H1 (cell line): ENCODE results near the gene TOP3A. TPM values are rescaled to one million over a fixed set of nuclear protein-coding genes. Genes with fewer than 3 reads are reported as not detected.
A peak's percentile ranks its signal among the peaks of the same experiment; 100 is the strongest.

Experiments used
- CTCF ChIA-PET: fragments of 300-600 bp; sonication (Branson Sonifier 250); formaldehyde crosslinking; loops from one replicate; lab custom pipeline; 2021; ENCODE audit not compliant: partially characterized antibody; lab: Charles Lee
- POLR2A ChIA-PET: fragments of 300-600 bp; sonication (Branson Sonifier 250); formaldehyde crosslinking; loops from one replicate; lab custom pipeline; 2021; ENCODE audit warnings: inconsistent platforms; ENCODE audit not compliant: partially characterized antibody; lab: Charles Lee
- DNase-seq, 2 experiments: peaks; one replicate each; pipeline versions ENCODE4 v3.0.0 to v3.0.0-alpha.2; 2010 to 2022; ENCODE audit warnings: low spot score in 2 of 2, low read depth in 1 of 2, mixed read lengths in 1 of 2
- FAIRE-seq: peaks from 2 replicates; lab custom pipeline; 2011; peaks lifted over from hg19 to GRCh38; lab: Jason Lieb, UNC
- H2AFZ ChIP-seq: 2 replicates; pipeline ENCODE4 v1.8.1; 2012; ENCODE audit warnings: low read length, inconsistent platforms
- H2AK5ac ChIP-seq: 2 replicates; pipeline ENCODE4 v1.6.1; 2013; ENCODE audit warnings: low read depth, low read length
- H2BK120ac ChIP-seq: replicated peaks from 2 replicates; pipeline ENCODE3; 2013; ENCODE audit warnings: low read depth, low read length, inconsistent platforms
- H2BK12ac ChIP-seq: 2 replicates; pipeline ENCODE4 v1.6.1; 2013; ENCODE audit warnings: low read depth, low read length
- H2BK15ac ChIP-seq: 2 replicates; pipeline ENCODE4 v1.6.1; 2013; ENCODE audit warnings: low read length
- H2BK20ac ChIP-seq: 2 replicates; pipeline ENCODE4 v1.6.1; 2013; ENCODE audit warnings: low read length
- H2BK5ac ChIP-seq: 2 replicates; pipeline ENCODE4 v1.6.1; 2013; ENCODE audit warnings: low read depth, low read length
- H3K14ac ChIP-seq: 2 replicates; pipeline ENCODE4 v1.6.1; 2013; ENCODE audit warnings: inconsistent platforms; ENCODE audit not compliant: insufficient read length
- H3K18ac ChIP-seq: 2 replicates; pipeline ENCODE4 v1.6.1; 2013; ENCODE audit warnings: low read length; ENCODE audit errors: extremely low read depth
- H3K23ac ChIP-seq: 2 replicates; pipeline ENCODE4 v1.6.1; 2013; ENCODE audit warnings: inconsistent platforms; ENCODE audit not compliant: insufficient read length
- H3K23me2 ChIP-seq: 2 replicates; pipeline ENCODE4 v1.6.1; 2013; ENCODE audit warnings: low read depth, low read length
- H3K27ac ChIP-seq: 2 replicates; pipeline ENCODE4 v1.6.1; 2011; ENCODE audit warnings: low read depth, low read length, inconsistent platforms
- H3K27me3 ChIP-seq, 4 experiments: replicated peaks in 1 of 4; 1 replicate in 1 of 4; 2 replicates in 3 of 4; pipeline versions ENCODE4 v1.6.1 to v1.8.1; 2011 to 2013; ENCODE audit warnings: low read length in 3 of 4, mild to moderate bottlenecking in 3 of 4, inconsistent platforms in 2 of 4, mixed read lengths in 2 of 4, moderate library complexity in 1 of 4; ENCODE audit not compliant: control insufficient read depth in 3 of 4, insufficient read depth in 3 of 4; ENCODE audit errors: extremely low read depth in 1 of 4
- H3K36me3 ChIP-seq, 4 experiments: 2 replicates each; pipeline versions ENCODE4 v1.6.1 to v1.8.1; 2011 to 2013; ENCODE audit warnings: mild to moderate bottlenecking in 4 of 4, low read length in 3 of 4, moderate library complexity in 2 of 4, control low read depth in 1 of 4, inconsistent platforms in 1 of 4; ENCODE audit not compliant: insufficient read depth in 4 of 4, control insufficient read depth in 2 of 4
- H3K4ac ChIP-seq: replicated peaks from 2 replicates; pipeline ENCODE3; 2013; ENCODE audit warnings: low read length, low read depth, mixed read lengths, inconsistent platforms; ENCODE audit not compliant: insufficient read length
- H3K4me1 ChIP-seq, 4 experiments: replicated peaks in 1 of 4; 1 replicate in 1 of 4; 2 replicates in 3 of 4; pipeline versions ENCODE4 v1.6.1 to v1.8.1; 2011 to 2013; ENCODE audit warnings: low read length in 3 of 4, inconsistent platforms in 2 of 4, mixed read lengths in 1 of 4; ENCODE audit not compliant: insufficient read depth in 4 of 4, control insufficient read depth in 3 of 4
- H3K4me2 ChIP-seq, 2 experiments: 2 replicates each; pipeline versions ENCODE4 v1.6.1 to v1.8.1; 2011 to 2013; ENCODE audit warnings: low read depth in 2 of 2, low read length in 2 of 2, control low read depth in 1 of 2, inconsistent platforms in 1 of 2, mild to moderate bottlenecking in 1 of 2; ENCODE audit not compliant: insufficient read depth in 1 of 2
- H3K4me3 ChIP-seq, 4 experiments: fragments of 200-600, 300-600 bp in 1 of 4; sonication (generic), shearing (Covaris generic), sonication (Bioruptor Twin) in 1 of 4; 2 replicates each; pipeline versions ENCODE4 v1.5.1 to v1.8.1; 2011 to 2016; ENCODE audit warnings: low read length in 4 of 4, low read depth in 3 of 4, control low read depth in 2 of 4, inconsistent platforms in 2 of 4, mild to moderate bottlenecking in 2 of 4, mixed read lengths in 1 of 4, moderate library complexity in 1 of 4; ENCODE audit not compliant: insufficient read depth in 2 of 4; ENCODE audit errors: extremely low read depth in 1 of 4
- H3K56ac ChIP-seq: replicated peaks from 2 replicates; pipeline ENCODE3; 2013; ENCODE audit warnings: low read depth, mild to moderate bottlenecking, mixed read lengths, low read length, inconsistent platforms; ENCODE audit not compliant: insufficient read length
- H3K79me1 ChIP-seq: 2 replicates; pipeline ENCODE4 v1.6.1; 2013; ENCODE audit warnings: low read depth, low read length, control low read depth
- H3K79me2 ChIP-seq, 2 experiments: 2 replicates each; pipeline versions ENCODE4 v1.6.1 to v1.8.1; 2012 to 2013; ENCODE audit warnings: low read length in 2 of 2, mild to moderate bottlenecking in 2 of 2, inconsistent platforms in 1 of 2; ENCODE audit not compliant: insufficient read depth in 2 of 2, control insufficient read depth in 1 of 2
- H3K9ac ChIP-seq, 4 experiments: replicated peaks in 1 of 4; 1 replicate in 1 of 4; 2 replicates in 3 of 4; pipeline versions ENCODE4 v1.6.1 to v1.8.1; 2011 to 2013; ENCODE audit warnings: low read depth in 3 of 4, low read length in 3 of 4, control low read depth in 2 of 4, mild to moderate bottlenecking in 2 of 4, moderate library complexity in 2 of 4, inconsistent platforms in 1 of 4; ENCODE audit errors: extremely low read depth in 1 of 4
- H3K9me3 ChIP-seq, 2 experiments: 2 replicates each; pipeline versions ENCODE4 v1.6.1 to v1.8.1; 2012 to 2013; ENCODE audit warnings: mild to moderate bottlenecking in 2 of 2, moderate library complexity in 2 of 2, control low read depth in 1 of 2, inconsistent platforms in 1 of 2, low read depth in 1 of 2, low read length in 1 of 2, mixed read lengths in 1 of 2; ENCODE audit not compliant: insufficient read depth in 2 of 2
- H4K20me1 ChIP-seq, 2 experiments: replicated peaks in 1 of 2; 2 replicates each; pipeline versions ENCODE3 to v1.8.1; 2011 to 2013; ENCODE audit warnings: inconsistent platforms in 2 of 2, low read length in 2 of 2, mild to moderate bottlenecking in 1 of 2; ENCODE audit not compliant: insufficient read depth in 2 of 2, control insufficient read depth in 1 of 2
- H4K5ac ChIP-seq: 2 replicates; pipeline ENCODE4 v1.6.1; 2013; ENCODE audit warnings: low read length, low read depth, mixed read lengths, inconsistent platforms; ENCODE audit not compliant: insufficient read length
- H4K8ac ChIP-seq: 2 replicates; pipeline ENCODE4 v1.8.0; 2013; ENCODE audit warnings: mild to moderate bottlenecking, moderate library complexity, low read length, inconsistent platforms; ENCODE audit not compliant: insufficient read depth; ENCODE audit errors: extremely low read depth
- H4K91ac ChIP-seq: replicated peaks from 2 replicates; pipeline ENCODE3; 2013; ENCODE audit warnings: low read length, mixed read lengths, inconsistent platforms; ENCODE audit not compliant: insufficient read length
- CBX5 ChIP-seq: fragments of 300-800, 300-1000 bp; sonication (generic); IDR thresholded peaks from 2 replicates; pipeline ENCODE4 v1.7.1; 2016; ENCODE audit warnings: antibody characterized with exemption, low read length, low read depth
- CTBP2 ChIP-seq: IDR thresholded peaks from 2 replicates; pipeline ENCODE4 v1.7.0; 2011; ENCODE audit warnings: borderline replicate concordance, mild to moderate bottlenecking, moderate library complexity, mixed read lengths, low read length; ENCODE audit not compliant: insufficient read depth, insufficient read length
- EGR1 ChIP-seq: IDR thresholded peaks from 2 replicates; pipeline ENCODE4 v1.6.1; 2011; ENCODE audit warnings: low read depth, low read length, borderline replicate concordance
- EP300 ChIP-seq, 2 experiments: IDR thresholded peaks; 1 replicate in 1 of 2; 2 replicates in 1 of 2; pipeline ENCODE4 v1.6.1; 2011 to 2012; ENCODE audit warnings: low read depth in 2 of 2, low read length in 2 of 2, mild to moderate bottlenecking in 2 of 2, borderline replicate concordance in 1 of 2, inconsistent platforms in 1 of 2, moderate library complexity in 1 of 2
- EZH2 ChIP-seq: fragments of 200-600 bp; sonication (generic); IDR thresholded peaks from 2 replicates; pipeline ENCODE4 v1.7.1; 2012; ENCODE audit warnings: low read depth, mild to moderate bottlenecking, moderate library complexity, low read length, inconsistent platforms; ENCODE audit not compliant: severe bottlenecking
- JUND ChIP-seq: IDR thresholded peaks from 2 replicates; pipeline ENCODE4 v1.6.1; 2011; ENCODE audit warnings: mild to moderate bottlenecking, improper control_type of control experiment, low read length
- POLR2AphosphoS5 ChIP-seq: IDR thresholded peaks from 2 replicates; pipeline ENCODE4 v1.6.1; 2011; ENCODE audit warnings: low read depth, low read length
- POU5F1 ChIP-seq: IDR thresholded peaks from 2 replicates; pipeline ENCODE4 v1.6.1; 2011; ENCODE audit warnings: low read depth, mild to moderate bottlenecking, low read length, moderate library complexity
- SP1 ChIP-seq: IDR thresholded peaks from 2 replicates; pipeline ENCODE4 v1.6.1; 2011; ENCODE audit warnings: low read depth, low read length
- SUZ12 ChIP-seq: fragments of 200-600 bp; sonication (generic); IDR thresholded peaks from 2 replicates; pipeline ENCODE4 v1.6.1; 2012; ENCODE audit warnings: mild to moderate bottlenecking, inconsistent platforms, low read length, moderate library complexity, mixed read lengths
- WGBS, 2 experiments: shearing (Covaris generic) in 1 of 2; methylation state at CpG; one replicate each; pipeline versions ENCODE4 v1.1.6 to v1.1.7; 2013 to 2015; ENCODE audit warnings: low lambda C conversion rate in 2 of 2, mixed read lengths in 2 of 2, inconsistent platforms in 1 of 2, low coverage in 1 of 2, missing lambda C conversion rate in 1 of 2; ENCODE audit not compliant: insufficient replicate concordance in 2 of 2, insufficient coverage in 1 of 2, insufficient read length in 1 of 2; ENCODE audit errors: extremely low coverage in 1 of 2, missing lambda C conversion rate in 1 of 2; 5-methylcytosine and 5-hydroxymethylcytosine counted together
- polyA plus RNA-seq, 7 experiments: library from polyadenylated mRNA; depleted of rRNA in 3 of 7; stranded (reverse) in 5 of 7; unstranded in 2 of 7; fragments of >200 nt in 5 of 7; fragments of 200-250 nt in 2 of 7; gene quantifications; 1 replicate in 5 of 7; 2 replicates in 1 of 7; 4 replicates in 1 of 7; pipeline versions ENCODE4 v1.2.1 to v1.2.3, GENCODE V29; 2011 to 2013; ENCODE audit warnings: missing spikeins in 2 of 7, mixed read lengths in 2 of 7
- total RNA-seq: library from RNA; stranded (reverse); fragmentation: NEBNext Ultra II Directional; extraction: Animal tissue kit (Norgen Biotek cat#: 25700); gene quantifications from 2 replicates; pipeline ENCODE4 v1.2.1, GENCODE V29; 2021

Gene TOP3A
- total and polyA plus RNA-seq, 2 of the 8 experiments (the other 6 are each of a cell fraction or from before 2014, with no cell fraction given): 23.4 to 54.3 TPM

DNA sequence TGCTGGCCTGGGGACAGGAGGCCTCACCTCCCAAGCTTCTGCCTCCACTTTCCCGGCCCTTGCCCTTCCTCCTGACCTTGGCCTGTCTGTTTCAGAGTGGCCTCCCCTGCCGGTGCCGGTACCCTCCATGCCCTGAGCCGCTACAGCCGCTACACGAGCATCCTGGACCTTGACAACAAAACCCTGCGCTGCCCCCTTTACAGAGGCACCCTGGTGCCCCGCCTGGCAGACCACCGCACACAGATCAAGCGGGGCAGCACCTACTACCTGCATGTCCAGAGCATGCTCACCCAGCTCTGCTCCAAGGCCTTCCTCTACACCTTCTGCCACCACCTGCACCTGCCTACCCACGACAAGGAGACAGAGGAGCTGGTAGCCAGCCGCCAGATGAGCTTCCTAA lies 7.7 kb upstream of the TOP3A start:
- no peak overlapping the region for H2BK5ac ChIP-seq
- no peak overlapping the region for H3K4ac ChIP-seq
- H3K23ac ChIP-seq: no peak overlapping the region
- no peak overlapping the region for H4K91ac ChIP-seq
- no peak overlapping the region for H3K4me2 ChIP-seq
- H2BK120ac ChIP-seq: no peak overlapping the region
- no peaks in the 10 kb centered on the region for H3K23me2 ChIP-seq
- FAIRE-seq (no peak), DNase-seq (no peak)
- H4K20me1 ChIP-seq: peaks cover 7 to 28% of the 10 kb centered on the region in 2 experiments
- H3K79me1 ChIP-seq: peaks cover 14% of the 10 kb centered on the region
- no peak overlapping the region for H2BK12ac ChIP-seq
- no peak overlapping the region for H3K56ac ChIP-seq
- H3K9me3 ChIP-seq: no peaks in the 10 kb centered on the region
- no peak overlapping the region for H2AK5ac ChIP-seq
- H2AFZ ChIP-seq: no peak overlapping the region
- no peak overlapping the region for H2BK15ac ChIP-seq
- H3K36me3 ChIP-seq: peaks cover 12 to 30% (median 24%) of the 10 kb centered on the region in 4 experiments
- H3K14ac ChIP-seq: no peak overlapping the region
- H3K79me2 ChIP-seq: peaks cover 0 to 28% of the 10 kb centered on the region in 2 experiments; a peak in 2 of 4 replicates
- H3K18ac ChIP-seq: no peak overlapping the region
- WGBS, 2 experiments: 96% methylated on average over 11 of the region's 12 CpGs; no CpG with 5 or more reads in 1 of the 2 experiments
- H3K27ac ChIP-seq: no peak overlapping the region
- no peak overlapping the region for H4K5ac ChIP-seq
- H3K4me1 ChIP-seq: peaks cover 0 to 3% (median 0%) of the 10 kb centered on the region in 4 experiments; a peak in 2 of 7 replicates
- no peaks in the 10 kb centered on the region for H3K27me3 ChIP-seq
- POLR2A ChIA-PET: interaction anchor here (0.8 to 8.8 kb wide), 8 partner anchors 8 to 75 kb away, joined by 3 to 52 read pairs (median 6); partner anchors contain the start of genes EVPLL, SMCR8 and TOP3A
- H4K8ac ChIP-seq: peak overlapping the region; percentile 41; the same call in 1 of the 2 replicates
- no peak overlapping the region for H2BK20ac ChIP-seq
- no peak overlapping the region for H3K9ac ChIP-seq
- CTCF ChIA-PET: interaction anchor here (0.7 to 4.6 kb wide), 16 partner anchors 9 to 709 kb away, joined by 3 to 58 read pairs (median 4); no protein-coding TSS in a partner anchor
- no peak overlapping the region for H3K4me3 ChIP-seq
- TF ChIP-seq EZH2: no peak
- TF ChIP-seq EP300 (IDR thresholded peaks at IDR 0.05; ENCODE audit: borderline replicate concordance in 1 of 2, low read depth in 2 of 2, low read length in 2 of 2): no peak
- TF ChIP-seq POU5F1: no peak
- TF ChIP-seq JUND: no peak
- TF ChIP-seq CTBP2: no peak
- TF ChIP-seq EGR1: no peak
- no peak for TF ChIP-seq SUZ12
- no peak for TF ChIP-seq CBX5
- TF ChIP-seq POLR2AphosphoS5: no peak
- TF ChIP-seq SP1: no peak
